Breast epithelium (tissue), 3 donors: ENCODE measurements around the gene EVA1B.

Source experiments
- CTCF ChIP-seq, 3 donors: fragments of 450-650 bp; IDR thresholded peaks; one replicate each; pipeline ENCODE4 v1.5.1; 2016 to 2017; ENCODE audit warnings: antibody characterized with exemption in 3 of 3, mild to moderate bottlenecking in 3 of 3, moderate library complexity in 3 of 3
- POLR2A ChIP-seq: fragments of 450-650 bp; IDR thresholded peaks from one replicate; pipeline ENCODE4 v1.6.1; 2016; ENCODE audit warnings: antibody characterized with exemption, mild to moderate bottlenecking, moderate library complexity
- POLR2AphosphoS5 ChIP-seq, 3 donors: sonication (generic); formaldehyde crosslinking; IDR thresholded peaks; one replicate each; pipeline ENCODE4 v1.6.1; 2017; ENCODE audit warnings: antibody characterized with exemption in 3 of 3

GRCh38 chr1:36352125-36352909, 28.9 kb upstream of the EVA1B start:
- TF ChIP-seq POLR2AphosphoS5 (IDR thresholded peaks at IDR 0.05) (no peak), POLR2A (no peak), CTCF (IDR thresholded peaks at IDR 0.05) (no peak)
